Right cardiac atrium (tissue), 5 donors: ENCODE results near the gene KRT81. TPM values are rescaled to one million over a fixed set of nuclear protein-coding genes. Genes with fewer than 3 reads are reported as not detected.
A peak's percentile ranks its signal among the peaks of the same experiment; 100 is the strongest.
"Not testable (repeated sequence)": the region's sequence is repeated elsewhere in the genome, so short reads cannot be mapped to it uniquely, and the experiment has no call there.

Source experiments
- ATAC-seq, 2 donors: fragments of 200-7000 bp; cut with Tn5 transposase; one replicate each; pipeline versions ENCODE4 v1.8.0 to v1.9.1; 2020; ENCODE audit warnings: moderate library complexity in 2 of 2, mild to moderate bottlenecking in 1 of 2
- DNase-seq, 3 donors: peaks; one replicate each; pipeline ENCODE4 v3.0.0-alpha.2; 2020
- H3K27ac ChIP-seq: one replicate; pipeline ENCODE4 v1.5.1; 2013; ENCODE audit warnings: mild to moderate bottlenecking, low read length, control low read depth, moderate library complexity
- H3K27me3 ChIP-seq: one replicate; pipeline ENCODE4 v1.6.1; 2013; ENCODE audit not compliant: control insufficient read depth, insufficient read depth
- H3K4me1 ChIP-seq: one replicate; pipeline ENCODE4 v1.6.1; 2013; ENCODE audit warnings: low read length; ENCODE audit not compliant: control insufficient read depth, insufficient read depth
- H3K4me3 ChIP-seq: one replicate; pipeline ENCODE4 v1.5.1; 2013; ENCODE audit warnings: low read length, control low read depth
- H3K9me3 ChIP-seq: one replicate; pipeline ENCODE4 v1.6.1; 2013; ENCODE audit warnings: low read length; ENCODE audit not compliant: control insufficient read depth
- WGBS: extraction: QIAGEN DNeasy Blood & Tissue Kit; methylation state at CpG from one replicate; pipeline ENCODE4 v1.1.7; 2013; 5-methylcytosine and 5-hydroxymethylcytosine counted together
- intact Hi-C, 4 donors: fragments of 100-400 bp; cut with DNase I; formaldehyde crosslinking; loops; one replicate each; pipeline versions ENCODE4 v1.11.0 to v1.14.0; 2022 to 2023
- polyA plus RNA-seq: library from polyadenylated mRNA; stranded (reverse); fragments of 200-250 nt; gene quantifications from one replicate; pipeline ENCODE4 v1.2.3, GENCODE V29; 2013
- total RNA-seq, 4 donors: library from RNA; stranded (reverse); fragmentation: NEBNext Ultra II Directional; extraction: Animal tissue kit (Norgen Biotek cat#: 25700); gene quantifications; one replicate each; pipeline ENCODE4 v1.2.1, GENCODE V29; 2021
- donor health status: healthy with polysubstance abuse.
- donor health status: DM: no; HTN: yes; CAD: no.
- donor health status: DM: no; HTN: no; CAD: no.
- donor health status: DM: no; HTN: yes; CAD: no; lungs with severe emphysema.
- donor health status: DM: yes; HTN: yes; CAD: no.

The KRT81 gene
- total and polyA plus RNA-seq, 5 donors, result not detected

DNA sequence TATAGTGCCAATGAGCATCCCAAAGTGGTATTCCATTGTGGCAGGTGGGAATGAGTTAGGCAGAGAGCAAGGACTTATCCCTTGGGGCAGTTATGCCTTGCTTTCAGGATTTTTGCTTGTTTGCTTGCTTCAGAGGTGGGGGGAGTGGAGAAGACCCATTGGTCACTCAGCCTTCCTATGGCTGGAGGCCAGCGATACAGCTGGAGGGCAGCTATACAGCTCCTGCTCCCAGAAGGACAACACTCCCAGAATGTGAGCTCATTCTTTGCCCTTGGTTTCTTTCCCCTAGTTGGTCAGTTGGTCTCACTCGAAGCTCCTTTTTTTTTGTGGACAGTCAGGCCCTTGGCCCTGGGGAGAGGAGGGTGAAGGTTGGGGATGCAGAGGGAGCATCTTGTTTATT is 15.4 kb upstream of the KRT81 start:
- WGBS, result 88% methylated on average over 2 of the region's 2 CpGs
- intact Hi-C loops, result no loop called here
- Histone ChIP-seq H3K4me1 (no peaks in the 10 kb centered on the region), H3K9me3 (no peaks in the 10 kb centered on the region), H3K27ac (no peak overlapping the region), H3K27me3 (no peaks in the 10 kb centered on the region), H3K4me3 (no peak overlapping the region)
- ATAC-seq (no peak), DNase-seq (no peak)

- H3K9me3 ChIP-seq, result no peaks in the 10 kb centered on the region
- DNase-seq, result no peak
- intact Hi-C loops, result no loop called here
- no peak for ATAC-seq
- H3K27me3 ChIP-seq, result no peaks in the 10 kb centered on the region
- no peak overlapping the region for H3K27ac ChIP-seq
- H3K4me1 ChIP-seq, result no peaks in the 10 kb centered on the region
- WGBS, result 67% methylated on average over 11 of the region's 11 CpGs
- no peak overlapping the region for H3K4me3 ChIP-seq
Observed at GRCh38 chr12:52305921-52306705, 14.8 kb upstream of the KRT81 start.

GRCh38 chr12:52304941-52305411 is 13.6 kb upstream of the KRT81 start:
- H3K27me3 ChIP-seq, H3K4me1 ChIP-seq, intact Hi-C loops, H3K9me3 ChIP-seq, DNase-seq, H3K4me3 ChIP-seq, H3K27ac ChIP-seq, ATAC-seq: not testable (repeated sequence)
- WGBS, result 71% methylated on average over 15 of the region's 15 CpGs

- H3K27me3 ChIP-seq, H3K4me1 ChIP-seq, intact Hi-C loops, H3K27ac ChIP-seq, H3K4me3 ChIP-seq, DNase-seq, H3K9me3 ChIP-seq, ATAC-seq: not testable (repeated sequence)
- WGBS, result no CpG with 5 or more reads among the region's 5 CpGs
Observed at GRCh38 chr12:52302242-52302914, 11.0 kb upstream of the KRT81 start.

DNA sequence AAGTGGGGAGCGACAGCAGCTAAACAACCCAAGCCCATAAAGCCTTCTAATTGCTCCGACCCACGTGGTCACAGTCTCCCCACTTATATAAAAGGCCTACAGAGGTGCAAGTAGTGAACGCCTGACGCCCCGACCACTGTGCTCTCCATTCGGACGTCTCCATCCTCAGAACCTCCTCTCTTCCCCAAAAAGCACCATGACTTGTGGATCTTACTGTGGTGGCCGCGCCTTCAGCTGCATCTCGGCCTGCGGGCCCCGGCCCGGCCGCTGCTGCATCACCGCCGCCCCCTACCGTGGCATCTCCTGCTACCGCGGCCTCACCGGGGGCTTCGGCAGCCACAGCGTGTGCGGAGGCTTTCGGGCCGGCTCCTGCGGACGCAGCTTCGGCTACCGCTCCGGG is 10.4 kb upstream of the KRT81 start:
- H3K27ac ChIP-seq, DNase-seq, H3K4me1 ChIP-seq, H3K9me3 ChIP-seq, ATAC-seq, H3K4me3 ChIP-seq, intact Hi-C loops, H3K27me3 ChIP-seq: not testable (repeated sequence)
- 84% methylated on average over 22 of the region's 31 CpGs for WGBS

DNA sequence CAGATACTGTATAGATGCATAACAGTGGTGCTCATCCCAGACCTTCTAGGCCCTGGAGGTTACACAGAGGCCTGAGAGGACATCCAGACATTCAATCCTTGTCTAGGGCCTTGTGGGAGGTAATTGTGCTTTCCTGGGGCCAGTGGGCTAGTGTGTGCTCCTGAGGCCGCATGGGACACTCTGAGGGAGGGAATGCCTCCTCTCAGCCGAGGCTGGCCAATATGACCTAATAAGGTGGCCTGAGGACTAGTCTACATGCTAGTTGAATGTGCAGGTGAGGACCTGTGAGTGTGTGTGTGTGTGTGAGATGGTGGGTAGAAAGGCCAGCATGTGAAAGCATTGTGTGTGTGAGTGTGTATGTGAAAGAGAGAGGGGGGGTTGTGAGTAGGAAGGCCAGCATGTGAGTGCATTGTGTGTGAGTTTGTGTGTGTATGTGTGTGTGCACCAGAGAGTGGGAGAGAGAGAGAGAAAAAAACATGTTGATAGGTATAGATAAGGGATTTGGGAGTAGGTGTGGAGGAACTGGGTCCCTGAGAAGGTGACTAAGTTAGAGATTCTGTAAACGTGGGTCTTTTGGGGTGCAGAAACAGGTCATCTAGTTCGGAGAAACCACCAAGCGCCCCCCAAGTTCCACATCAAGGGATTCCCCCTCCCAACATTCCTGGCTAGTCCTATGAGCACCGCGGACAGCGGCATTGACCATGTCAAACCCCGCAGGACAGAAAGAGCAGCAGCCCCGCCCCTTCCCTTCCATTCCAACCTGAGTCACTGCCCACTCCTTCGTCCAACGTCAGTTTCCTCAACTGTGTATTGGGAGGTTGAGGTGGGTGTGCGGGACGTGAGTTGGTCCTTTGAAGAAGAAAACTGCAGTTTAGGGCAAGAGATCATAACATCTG is 9.7 kb upstream of the KRT81 start:
- DNase-seq, result no peak
- no peaks in the 10 kb centered on the region for H3K4me1 ChIP-seq
- H3K9me3 ChIP-seq, result no peaks in the 10 kb centered on the region

DNA sequence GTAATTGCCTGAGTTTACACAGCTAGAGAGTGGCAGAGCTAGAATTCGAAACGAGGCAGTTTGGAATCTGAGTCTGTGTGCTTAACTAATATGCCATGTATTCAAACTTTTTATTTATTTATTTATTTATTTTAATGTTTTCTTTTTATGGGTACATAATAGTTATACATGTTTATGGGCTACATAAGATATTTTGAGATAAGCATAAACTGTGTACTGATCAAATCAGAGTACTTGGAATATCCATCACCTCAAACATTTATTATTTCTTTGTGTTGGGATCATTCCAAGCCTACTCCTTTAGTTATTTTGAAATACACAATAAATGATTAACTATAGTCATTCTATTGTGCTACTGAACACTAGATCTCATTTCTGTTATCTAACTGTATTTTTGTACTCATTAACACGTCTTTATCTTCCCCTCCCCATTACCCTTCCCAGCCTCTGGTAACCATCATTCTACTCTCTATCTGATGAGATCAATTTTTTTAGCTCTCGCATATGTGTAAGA is 7.4 kb upstream of the KRT81 start:
- Histone ChIP-seq H3K27ac (no peak overlapping the region), H3K27me3 (no peaks in the 10 kb centered on the region), H3K9me3 (no peaks in the 10 kb centered on the region), H3K4me3 (no peak overlapping the region), H3K4me1 (no peaks in the 10 kb centered on the region)
- 70% methylated on average over 4 of the region's 4 CpGs for WGBS
- ATAC-seq (no peak), DNase-seq (no peak)
- intact Hi-C loops, result no loop called here

More for the DNA sequence above, 9.7 kb upstream of the KRT81 start:
- Histone ChIP-seq H3K27me3 (no peaks in the 10 kb centered on the region), H3K4me3 (no peak overlapping the region), H3K27ac (no peak overlapping the region)
- WGBS, result 46% methylated on average over 14 of the region's 14 CpGs
- ATAC-seq, result no peak
- intact Hi-C loops, result no loop called here

DNA sequence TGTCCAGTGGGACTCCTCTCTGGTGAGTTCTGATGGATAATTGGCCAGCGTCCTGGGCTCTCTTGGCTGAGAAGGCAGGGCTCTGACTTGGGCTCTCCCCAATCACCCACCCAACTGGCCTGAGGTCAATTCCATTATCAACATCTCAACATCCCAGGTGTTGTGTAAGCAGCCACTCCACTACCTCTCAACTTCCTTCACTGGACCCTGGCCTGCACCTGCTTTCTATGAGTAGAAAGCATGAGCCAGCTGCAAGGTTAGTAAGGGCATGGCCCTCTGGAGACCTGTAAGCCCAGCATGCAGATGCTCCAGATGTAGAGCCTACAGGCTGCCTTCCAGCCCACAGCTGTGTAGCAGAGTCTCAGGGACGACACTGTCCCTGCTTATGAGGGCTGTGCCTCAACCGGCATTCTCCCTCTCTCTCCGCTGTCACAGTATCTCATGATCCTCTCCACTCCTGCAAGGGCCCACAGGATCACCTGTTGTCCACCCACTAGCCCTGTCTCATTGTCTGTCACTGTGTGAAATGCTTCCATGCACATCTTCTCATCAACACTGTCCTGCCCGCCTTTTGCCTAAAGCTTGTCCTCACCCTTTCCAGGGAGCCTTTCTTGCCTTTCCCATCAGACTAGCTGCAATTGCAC is 5.4 kb upstream of the KRT81 start:
- WGBS, result 89% methylated on average over 5 of the region's 5 CpGs
- no peak for DNase-seq
- intact Hi-C loops, result no loop called here
- no peak overlapping the region for H3K4me3 ChIP-seq
- H3K4me1 ChIP-seq, result no peaks in the 10 kb centered on the region
- H3K27me3 ChIP-seq, result no peaks in the 10 kb centered on the region
- no peaks in the 10 kb centered on the region for H3K9me3 ChIP-seq
- peak in 1 of 2 donors; percentile 29 for ATAC-seq
- H3K27ac ChIP-seq, result no peak overlapping the region

DNA sequence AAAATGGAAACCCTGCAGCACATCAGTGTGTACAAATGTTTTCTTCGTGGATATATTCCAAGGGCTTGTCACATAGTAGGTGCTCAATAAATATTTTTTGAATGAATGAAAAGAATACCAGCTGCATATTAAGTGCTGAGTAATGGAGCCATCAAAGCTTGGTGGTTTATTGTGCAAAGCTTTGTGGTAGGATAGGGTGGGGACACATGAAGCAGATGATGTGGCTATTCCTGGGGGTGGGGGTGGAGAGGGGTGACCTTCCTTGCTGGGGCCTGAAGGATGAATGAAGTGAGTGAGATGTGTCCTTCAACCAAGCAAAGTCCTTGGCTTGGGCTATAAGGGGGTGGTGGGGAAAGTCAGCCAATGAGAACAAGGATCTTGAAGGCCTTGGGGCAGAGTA is 4.3 kb upstream of the KRT81 start:
- ATAC-seq, result no peak
- no peaks in the 10 kb centered on the region for H3K27me3 ChIP-seq

GRCh38 chr12:52294803-52295202 is 3.5 kb upstream of the KRT81 start:
- intact Hi-C loops, result no loop called here
- whole genome bisulfite sequencing, result 40% methylated on average over 1 of the region's 1 CpG
- no peak overlapping the region for H3K4me3 ChIP-seq
- H3K9me3 ChIP-seq, result no peaks in the 10 kb centered on the region
- no peaks in the 10 kb centered on the region for H3K4me1 ChIP-seq
- ATAC-seq, result no peak
- DNase-seq, result no peak
- H3K27me3 ChIP-seq, result no peaks in the 10 kb centered on the region
- H3K27ac ChIP-seq, result no peak overlapping the region

More for the DNA sequence above, 4.3 kb upstream of the KRT81 start:
- intact Hi-C loops, result no loop called here
- no peak overlapping the region for H3K27ac ChIP-seq
- no peaks in the 10 kb centered on the region for H3K4me1 ChIP-seq
- H3K4me3 ChIP-seq, result no peak overlapping the region
- 77% methylated on average over 1 of the region's 1 CpG for WGBS
- H3K9me3 ChIP-seq, result no peaks in the 10 kb centered on the region
- DNase-seq, result no peak
